Tibial nerve (tissue), 4 donors: ENCODE results near the gene SEPTIN5. TPM values are rescaled to one million over a fixed set of nuclear protein-coding genes. Genes with fewer than 3 reads are reported as not detected.

Experiments used
- DNase-seq, 2 donors: peaks; one replicate each; pipeline ENCODE4 v3.0.0-alpha.2; 2019; ENCODE audit warnings: low spot score in 2 of 2
- H3K27ac ChIP-seq, 4 donors: fragments of 200-600 bp; sonication (generic) in 3 of 4; one replicate each; pipeline ENCODE4 v1.5.1; 2017 to 2019; ENCODE audit warnings: mild to moderate bottlenecking in 1 of 4
- H3K27me3 ChIP-seq, 2 donors: fragments of 200-600 bp; sonication (generic) in 1 of 2; one replicate each; pipeline versions ENCODE4 v1.5.1 to v1.6.0; 2017 to 2019
- H3K36me3 ChIP-seq, 3 donors: fragments of 200-600 bp; sonication (generic); one replicate each; pipeline ENCODE4 v1.5.1; 2018 to 2019
- H3K4me1 ChIP-seq, 4 donors: fragments of 200-600 bp; sonication (generic) in 3 of 4; one replicate each; pipeline ENCODE4 v1.5.1; 2017 to 2019
- H3K4me3 ChIP-seq, 4 donors: fragments of 200-600 bp; sonication (generic) in 3 of 4; one replicate each; pipeline ENCODE4 v1.5.1; 2017 to 2019; ENCODE audit warnings: mild to moderate bottlenecking in 1 of 4, moderate library complexity in 1 of 4
- H3K9me3 ChIP-seq, 4 donors: fragments of 200-600 bp; sonication (generic) in 3 of 4; one replicate each; pipeline ENCODE4 v1.5.1; 2017 to 2019
- EP300 ChIP-seq, 2 donors: sonication (generic); formaldehyde crosslinking; IDR thresholded peaks; one replicate each; pipeline ENCODE4 v1.6.1; 2017; ENCODE audit warnings: antibody characterized with exemption in 2 of 2, mild to moderate bottlenecking in 1 of 2
- POLR2A ChIP-seq, 2 donors: fragments of 450-650 bp; IDR thresholded peaks; one replicate each; pipeline ENCODE4 v1.6.1; 2017; ENCODE audit warnings: antibody characterized with exemption in 2 of 2, mild to moderate bottlenecking in 2 of 2, moderate library complexity in 2 of 2
- WGBS, 2 donors: methylation state at CpG; one replicate each; pipeline ENCODE4 v1.1.5; 2018; 5-methylcytosine and 5-hydroxymethylcytosine counted together
- total RNA-seq, 4 donors: library from RNA; depleted of rRNA; stranded (reverse); fragments of >200 nt; gene quantifications; one replicate each; pipeline ENCODE4 v1.1.0, GENCODE V29; 2016
- TF ChIP-seq, protein P1 (sequence below), 5 experiments: fragments of 200-600 bp in 3 of 5; fragments of 450-650 bp in 2 of 5; sonication (generic) in 3 of 5; IDR thresholded peaks; one replicate each; pipeline ENCODE4 v1.5.1; 2016 to 2019; ENCODE audit warnings: antibody characterized with exemption in 5 of 5, mild to moderate bottlenecking in 3 of 5, moderate library complexity in 2 of 5

The SEPTIN5 gene
- total RNA-seq, 4 donors from 2014 or later = 11.4 to 29.1 (median 25.2) TPM

DNA sequence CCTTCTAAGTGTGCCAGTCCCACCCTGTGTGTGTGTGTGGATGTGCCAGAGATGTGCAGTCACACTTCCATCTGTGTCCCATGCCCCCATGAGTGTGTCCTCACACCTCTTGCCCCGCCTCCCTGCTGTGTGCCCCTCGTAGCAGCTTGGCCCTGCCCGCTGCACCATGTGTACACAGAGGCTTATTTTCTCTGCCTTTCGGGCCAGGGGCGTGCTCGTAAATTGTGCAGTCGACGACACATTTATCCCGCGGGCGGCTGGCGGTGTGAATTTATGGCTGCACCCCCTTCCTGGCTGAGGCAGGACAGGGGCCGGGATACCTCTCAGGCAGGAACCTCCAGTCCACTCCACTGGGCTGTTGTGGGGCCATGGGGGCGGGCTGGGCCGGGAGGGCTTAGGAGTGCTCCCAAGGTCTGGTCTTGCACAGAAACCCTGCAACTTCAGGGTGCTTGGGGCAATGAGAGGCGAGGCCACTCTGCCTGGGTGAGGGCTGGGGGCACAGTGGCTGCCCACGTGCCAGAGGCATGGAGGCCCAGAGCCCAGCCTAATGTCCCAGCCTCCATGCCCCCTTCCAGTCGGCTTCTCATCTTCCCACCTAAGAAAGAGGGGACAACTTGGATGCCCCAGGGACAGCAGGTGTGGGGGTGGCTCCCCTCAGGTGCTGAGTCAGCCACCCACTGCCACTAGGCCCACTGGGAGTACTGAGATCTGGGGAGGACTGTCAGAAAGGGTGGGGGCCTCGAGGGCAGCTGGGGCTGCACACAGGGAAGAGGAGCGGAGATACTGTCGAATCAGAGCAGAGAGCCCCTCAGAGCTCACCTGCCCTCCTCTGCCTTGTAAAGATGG lies 21.6 kb downstream of the SEPTIN5 start:
- H3K4me3 ChIP-seq = no peak overlapping the region
- peaks cover 0 to 10% of the 10 kb centered on the region in 2 donors for H3K27me3 ChIP-seq
- no peaks in the 10 kb centered on the region for H3K36me3 ChIP-seq
- H3K9me3 ChIP-seq = no peaks in the 10 kb centered on the region
- WGBS, 2 donors = 66 to 71% methylated on average over 14 to 21 of the region's 21 CpGs
- H3K27ac ChIP-seq = no peak overlapping the region
- peaks cover 0 to 10% (median 1%) of the 10 kb centered on the region in 4 donors for H3K4me1 ChIP-seq
- no peak for DNase-seq
- TF ChIP-seq POLR2A (IDR thresholded peaks at IDR 0.05) (no peak), EP300 (IDR thresholded peaks at IDR 0.05) (no peak)
- TF ChIP-seq, protein P1, sequence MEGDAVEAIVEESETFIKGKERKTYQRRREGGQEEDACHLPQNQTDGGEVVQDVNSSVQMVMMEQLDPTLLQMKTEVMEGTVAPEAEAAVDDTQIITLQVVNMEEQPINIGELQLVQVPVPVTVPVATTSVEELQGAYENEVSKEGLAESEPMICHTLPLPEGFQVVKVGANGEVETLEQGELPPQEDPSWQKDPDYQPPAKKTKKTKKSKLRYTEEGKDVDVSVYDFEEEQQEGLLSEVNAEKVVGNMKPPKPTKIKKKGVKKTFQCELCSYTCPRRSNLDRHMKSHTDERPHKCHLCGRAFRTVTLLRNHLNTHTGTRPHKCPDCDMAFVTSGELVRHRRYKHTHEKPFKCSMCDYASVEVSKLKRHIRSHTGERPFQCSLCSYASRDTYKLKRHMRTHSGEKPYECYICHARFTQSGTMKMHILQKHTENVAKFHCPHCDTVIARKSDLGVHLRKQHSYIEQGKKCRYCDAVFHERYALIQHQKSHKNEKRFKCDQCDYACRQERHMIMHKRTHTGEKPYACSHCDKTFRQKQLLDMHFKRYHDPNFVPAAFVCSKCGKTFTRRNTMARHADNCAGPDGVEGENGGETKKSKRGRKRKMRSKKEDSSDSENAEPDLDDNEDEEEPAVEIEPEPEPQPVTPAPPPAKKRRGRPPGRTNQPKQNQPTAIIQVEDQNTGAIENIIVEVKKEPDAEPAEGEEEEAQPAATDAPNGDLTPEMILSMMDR (IDR thresholded peaks at IDR 0.05) = no peak

DNA sequence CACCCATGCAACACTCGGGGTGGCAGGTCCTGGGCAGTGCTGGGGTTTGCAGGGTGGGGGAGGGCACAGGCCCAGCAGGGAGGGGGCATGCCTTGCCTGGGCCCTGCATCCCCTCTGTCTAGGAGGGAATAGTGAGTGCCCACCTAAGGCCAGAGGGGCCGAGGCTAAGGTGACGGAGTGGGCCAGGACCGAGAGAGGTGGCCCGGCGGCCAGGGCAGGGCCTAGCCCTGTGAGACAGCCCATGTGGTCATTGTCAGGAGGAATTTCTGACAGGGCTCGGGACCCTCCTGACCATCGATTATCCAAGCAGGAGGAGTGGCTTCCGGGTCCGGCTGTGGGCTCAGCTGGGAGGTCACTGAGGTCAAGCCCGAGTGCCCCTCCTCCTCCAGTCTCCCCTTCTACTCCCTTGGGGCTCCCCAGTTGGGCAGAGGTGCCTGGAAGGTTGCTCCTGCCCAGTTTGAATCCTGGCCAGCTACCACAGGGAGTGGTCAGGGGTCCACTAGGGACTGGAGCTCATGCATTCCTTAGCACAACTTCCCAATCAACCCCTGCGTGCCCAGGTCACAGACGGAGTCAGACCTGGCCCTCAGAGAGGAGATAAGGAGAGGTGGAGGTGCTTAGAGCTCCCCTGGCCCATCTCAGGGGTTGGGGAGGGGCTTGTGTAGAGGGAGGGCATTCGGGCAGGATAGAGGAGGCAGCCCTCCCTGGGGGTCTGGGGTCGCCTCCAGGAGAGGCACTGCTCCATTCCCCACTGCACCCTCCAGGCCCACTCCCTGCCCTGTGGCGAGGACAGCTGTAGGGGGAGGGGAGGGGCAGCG lies 23.8 kb downstream of the SEPTIN5 start:
- peaks cover 0 to 10% of the 10 kb centered on the region in 2 donors for H3K27me3 ChIP-seq
- peaks cover 0 to 7% (median 0%) of the 10 kb centered on the region in 4 donors for H3K4me1 ChIP-seq
- DNase-seq = no peak
- no peak overlapping the region for H3K27ac ChIP-seq
- H3K4me3 ChIP-seq = no peak overlapping the region
- 72 to 78% methylated on average over 7 to 17 of the region's 17 CpGs for WGBS, 2 donors
- H3K9me3 ChIP-seq = no peaks in the 10 kb centered on the region
- H3K36me3 ChIP-seq = no peaks in the 10 kb centered on the region
- TF ChIP-seq, protein P1 (IDR thresholded peaks at IDR 0.05) = no peak
- TF ChIP-seq EP300 (IDR thresholded peaks at IDR 0.05) = no peak
- no peak for TF ChIP-seq POLR2A (IDR thresholded peaks at IDR 0.05)

DNA sequence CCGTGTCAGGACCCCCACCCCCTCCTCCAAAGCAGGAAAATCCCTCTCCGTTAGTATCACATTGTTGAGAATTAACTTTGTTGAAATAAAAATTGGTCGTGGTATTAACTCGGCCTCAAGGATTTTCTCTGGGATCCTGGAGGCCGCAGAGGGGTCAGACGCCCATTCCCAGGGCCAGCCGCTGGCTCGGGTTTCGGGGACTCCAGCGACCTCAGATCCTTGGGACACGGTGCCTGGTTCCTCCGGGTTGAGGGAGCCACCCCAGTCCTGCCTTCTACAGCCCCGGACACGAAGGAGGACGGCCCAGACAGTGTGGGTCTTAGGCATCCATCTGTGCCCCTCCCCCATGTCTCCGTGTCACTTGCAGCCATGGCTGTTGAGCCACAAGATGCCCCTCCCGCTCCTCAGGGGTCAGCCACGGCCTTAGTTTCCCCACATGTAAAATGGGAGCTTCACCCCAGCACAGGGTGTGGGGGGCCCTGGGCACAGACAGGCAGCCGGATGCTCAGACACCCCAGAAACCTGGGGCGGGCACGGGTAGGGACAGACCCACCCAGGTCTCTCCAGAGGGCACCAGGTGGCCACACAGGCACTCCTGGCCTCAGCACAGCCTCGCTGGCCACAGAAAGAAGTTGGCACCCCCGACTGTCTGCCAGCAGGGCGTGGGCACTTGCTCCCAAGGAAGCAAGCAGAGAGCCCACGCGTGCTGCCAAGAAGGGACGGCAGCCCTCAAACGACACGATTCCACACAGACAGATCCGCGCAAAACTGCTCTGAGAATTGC lies 24.6 kb downstream of the SEPTIN5 start:
- Histone ChIP-seq H3K36me3 (no peaks in the 10 kb centered on the region), H3K27me3 (peaks cover 0 to 10% of the 10 kb centered on the region in 2 donors), H3K9me3 (no peaks in the 10 kb centered on the region), H3K4me3 (no peak overlapping the region), H3K27ac (no peak overlapping the region), H3K4me1 (peaks cover 0 to 7% (median 0%) of the 10 kb centered on the region in 4 donors)
- WGBS, 2 donors = 54 to 59% methylated on average over 17 to 27 of the region's 31 CpGs
- no peak for DNase-seq
- TF ChIP-seq POLR2A (IDR thresholded peaks at IDR 0.05) = no peak
- TF ChIP-seq, protein P1 (IDR thresholded peaks at IDR 0.05) = no peak
- no peak for TF ChIP-seq EP300 (IDR thresholded peaks at IDR 0.05)

DNA sequence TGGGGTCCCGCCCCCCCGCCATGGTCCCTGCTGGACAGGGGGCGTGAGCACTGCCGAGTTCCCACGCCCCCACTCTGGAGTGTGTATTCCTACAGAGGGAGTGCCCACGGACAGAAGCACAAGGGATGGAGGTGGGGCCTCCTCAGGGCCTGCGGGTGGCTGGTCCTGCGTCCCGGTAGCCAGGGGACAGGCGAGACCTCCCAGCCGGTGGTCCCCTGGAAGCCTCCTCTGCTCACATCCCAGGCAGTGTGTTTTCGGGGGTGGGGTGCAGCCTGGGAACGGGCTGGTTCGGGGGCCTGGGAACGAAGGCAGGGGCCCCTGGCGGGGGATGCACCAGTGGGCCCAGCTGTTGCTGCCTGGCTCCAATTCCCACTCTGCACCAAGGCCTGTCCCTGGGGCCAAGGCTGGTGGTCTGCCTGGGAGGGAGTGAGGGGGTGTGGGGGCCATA lies 25.2 kb downstream of the SEPTIN5 start:
- TF ChIP-seq, protein P1 (IDR thresholded peaks at IDR 0.05) = no peak
- no peak for TF ChIP-seq POLR2A (IDR thresholded peaks at IDR 0.05)
- TF ChIP-seq EP300 (IDR thresholded peaks at IDR 0.05) = no peak
- Histone ChIP-seq H3K27ac (no peak overlapping the region), H3K9me3 (no peaks in the 10 kb centered on the region), H3K4me1 (peaks cover 0 to 7% (median 0%) of the 10 kb centered on the region in 4 donors), H3K4me3 (no peak overlapping the region), H3K36me3 (no peaks in the 10 kb centered on the region), H3K27me3 (peaks cover 0 to 10% of the 10 kb centered on the region in 2 donors)
- DNase-seq = no peak
- WGBS, 2 donors = 43 to 52% methylated on average over 10 to 15 of the region's 16 CpGs
